GM18873 (cell line): ENCODE results near the gene BICRA.
"Not testable (repeated sequence)": the region's sequence is repeated elsewhere in the genome, so short reads cannot be mapped to it uniquely, and the experiment has no call there.

ENCODE experiments used
- ATAC-seq: cut with Tn5 transposase; IDR thresholded peaks from one replicate; pipeline ENCODE4 v1.9.1; 2021; ENCODE audit warnings: mild to moderate bottlenecking, moderate library complexity, moderate number of reproducible peaks; ENCODE audit not compliant: unreplicated experiment, low FRiP score

The BICRA gene

DNA sequence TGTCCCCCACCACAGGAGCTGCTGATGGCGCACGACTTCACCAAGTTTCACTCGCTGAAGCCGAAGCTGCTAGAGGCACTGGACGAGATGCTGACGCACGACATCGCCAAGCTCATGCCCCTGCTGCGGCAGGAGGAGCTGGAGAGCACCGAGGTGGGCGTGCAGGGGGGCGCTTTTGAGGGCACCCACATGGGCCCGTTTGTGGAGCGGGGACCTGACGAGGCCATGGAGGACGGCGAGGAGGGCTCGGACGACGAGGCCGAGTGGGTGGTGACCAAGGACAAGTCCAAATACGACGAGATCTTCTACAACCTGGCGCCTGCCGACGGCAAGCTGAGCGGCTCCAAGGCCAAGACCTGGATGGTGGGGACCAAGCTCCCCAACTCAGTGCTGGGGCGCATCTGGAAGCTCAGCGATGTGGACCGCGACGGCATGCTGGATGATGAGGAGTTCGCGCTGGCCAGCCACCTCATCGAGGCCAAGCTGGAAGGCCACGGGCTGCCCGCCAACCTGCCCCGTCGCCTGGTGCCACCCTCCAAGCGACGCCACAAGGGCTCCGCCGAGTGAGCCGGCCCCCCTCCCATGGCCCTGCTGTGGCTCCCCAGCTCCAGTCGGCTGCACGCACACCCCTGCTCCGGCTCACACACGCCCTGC lies 132.1 kb downstream of the BICRA start:
- no peak for ATAC-seq

DNA sequence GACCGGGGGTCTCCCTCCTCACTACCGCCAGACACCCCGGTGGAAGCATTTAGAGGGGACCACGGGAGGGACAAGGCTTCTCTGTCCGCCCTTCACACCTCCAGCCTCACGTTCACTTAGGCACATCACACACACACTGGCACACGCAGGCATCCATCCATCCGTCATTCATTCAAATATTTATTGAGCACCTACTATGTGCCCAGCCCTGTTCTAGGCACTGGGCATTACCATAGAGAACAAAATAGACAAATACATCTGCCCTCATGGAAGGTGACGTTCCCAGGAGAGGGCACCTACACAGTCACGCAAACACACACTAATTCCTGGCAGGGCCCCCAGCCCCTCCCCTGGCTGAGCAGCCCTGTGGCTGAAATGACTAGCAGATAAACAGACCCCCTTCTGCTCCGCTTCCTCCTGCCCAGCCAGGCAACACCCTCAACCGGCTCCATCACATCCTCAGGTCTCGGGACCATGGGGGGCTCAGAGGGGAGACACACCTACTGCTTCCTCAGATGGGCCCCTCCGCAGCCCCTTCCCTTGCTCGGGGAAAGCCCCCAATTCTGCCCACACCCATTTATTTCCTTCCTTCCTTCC lies 132.7 kb downstream of the BICRA start:
- ATAC-seq = no peak

DNA sequence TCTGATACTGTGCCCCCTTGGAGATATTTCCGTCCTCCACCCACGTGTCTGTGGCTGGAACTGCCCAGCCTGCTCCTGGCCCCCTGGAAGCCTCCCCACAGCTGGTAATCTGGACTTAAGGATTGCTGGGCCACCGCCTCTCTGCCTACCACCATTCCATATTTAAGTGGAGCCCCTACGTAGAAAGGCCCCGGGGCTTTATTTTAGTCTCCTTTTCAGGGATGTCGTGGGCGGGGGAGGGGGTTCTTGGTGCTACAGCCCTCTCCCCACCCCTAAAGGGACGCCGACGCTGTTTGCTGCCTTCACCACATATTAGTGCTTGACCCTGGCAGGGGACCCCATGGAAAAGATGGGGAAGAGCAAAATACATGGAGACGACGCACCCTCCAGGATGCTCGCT lies 133.7 kb downstream of the BICRA start:
- ATAC-seq = no peak

DNA sequence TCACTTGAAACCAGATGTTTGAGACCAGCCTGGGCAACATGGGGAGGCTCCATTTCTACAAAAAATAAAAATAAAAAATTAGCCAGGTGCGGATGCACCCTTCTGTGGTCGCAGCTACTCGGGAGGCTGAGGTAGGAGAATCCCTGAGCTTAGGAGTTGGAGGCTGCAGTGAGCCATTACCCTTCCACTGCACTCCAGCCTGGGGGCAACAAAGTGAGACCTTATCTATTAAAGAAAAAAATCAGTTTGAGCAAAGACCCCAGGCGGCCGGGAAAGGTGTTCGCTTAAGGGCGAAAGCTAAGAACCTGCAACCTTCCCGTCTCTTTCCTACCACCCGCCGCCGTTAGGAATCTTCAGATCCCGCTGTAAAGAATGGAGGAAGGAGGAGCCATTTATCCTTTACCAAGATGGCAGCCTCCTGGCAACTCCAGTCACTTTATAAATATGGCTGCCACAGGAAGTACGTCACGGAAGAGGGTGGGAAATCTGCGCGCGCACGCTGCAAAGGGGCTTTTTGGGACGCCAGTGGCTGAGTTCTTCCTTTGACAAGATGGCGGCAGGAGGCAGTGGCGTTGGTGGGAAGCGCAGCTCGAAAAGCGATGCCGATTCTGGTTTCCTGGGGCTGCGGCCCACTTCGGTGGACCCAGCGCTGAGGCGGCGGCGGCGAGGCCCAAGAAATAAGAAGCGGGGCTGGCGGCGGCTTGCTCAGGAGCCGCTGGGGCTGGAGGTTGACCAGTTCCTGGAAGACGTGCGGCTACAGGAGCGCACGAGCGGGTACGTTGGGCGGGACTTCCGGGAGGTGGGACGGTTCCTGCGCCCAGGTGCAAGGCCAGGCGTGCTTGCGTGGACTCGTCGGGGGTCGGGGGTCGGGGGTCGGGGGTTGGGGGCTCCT lies 136.3 kb downstream of the BICRA start, which contains the start of gene NOP53:
NOP53 (plus strand) TSS at position 537 of the 892 bp plus-strand sequence; CDS start at position 551, 14 bp downstream.
- ATAC-seq = peak; percentile 50

DNA sequence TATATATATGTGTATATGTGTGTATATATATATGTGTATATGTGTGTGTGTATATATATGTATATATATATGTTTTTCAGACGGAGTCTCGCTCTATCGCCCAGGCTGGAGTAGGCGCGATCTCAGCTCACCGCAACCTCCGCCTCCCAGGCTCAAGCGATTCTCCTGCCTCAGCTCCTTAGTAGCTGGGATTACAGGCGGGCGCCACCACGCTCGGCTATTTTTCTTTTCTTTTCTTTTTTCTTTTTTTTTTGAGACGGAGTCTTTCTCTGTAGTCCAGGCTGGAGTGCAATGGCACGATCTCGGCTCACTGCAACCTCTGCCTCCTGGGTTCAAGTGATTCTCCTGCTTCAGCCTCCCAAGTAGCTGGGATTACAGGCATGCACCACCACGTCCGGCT lies 137.2 kb downstream of the BICRA start:
- ATAC-seq = not testable (repeated sequence)

DNA sequence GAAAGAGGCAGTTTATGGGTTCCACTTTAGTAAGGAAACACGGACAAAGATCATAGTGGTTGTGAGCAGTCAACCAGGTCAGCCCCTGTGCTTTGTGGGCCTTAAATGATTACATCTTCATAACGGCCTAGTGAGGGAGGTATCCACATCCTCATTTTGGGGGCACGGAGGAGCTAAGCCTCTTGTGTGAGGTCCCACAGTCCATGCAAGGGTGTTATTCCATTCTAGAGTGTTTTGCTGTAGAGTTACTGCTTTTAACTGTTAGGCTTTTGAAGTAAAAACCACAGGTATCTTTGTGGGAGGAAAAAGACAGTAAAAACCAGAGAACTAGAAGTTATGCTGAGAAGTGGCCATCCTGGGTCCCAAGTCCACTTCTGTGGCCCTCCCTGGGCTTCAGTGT lies 140.4 kb downstream of the BICRA start:
- no peak for ATAC-seq

DNA sequence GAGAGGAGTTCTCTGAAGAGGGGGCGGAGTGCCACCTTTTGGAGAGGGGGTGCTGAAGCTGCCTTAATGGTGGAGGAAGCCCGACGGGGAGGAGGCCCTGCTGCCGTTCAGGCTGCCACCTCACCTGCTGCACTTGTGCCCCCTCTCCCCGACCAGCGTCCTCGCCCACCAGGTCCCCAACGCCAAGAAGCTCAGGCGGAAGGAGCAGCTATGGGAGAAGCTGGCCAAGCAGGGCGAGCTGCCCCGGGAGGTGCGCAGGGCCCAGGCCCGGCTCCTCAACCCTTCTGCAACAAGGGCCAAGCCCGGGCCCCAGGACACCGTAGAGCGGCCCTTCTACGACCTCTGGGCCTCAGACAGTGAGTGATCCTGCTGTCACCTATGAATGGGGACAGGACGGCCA lies 141.8 kb downstream of the BICRA start:
- no peak for ATAC-seq

DNA sequence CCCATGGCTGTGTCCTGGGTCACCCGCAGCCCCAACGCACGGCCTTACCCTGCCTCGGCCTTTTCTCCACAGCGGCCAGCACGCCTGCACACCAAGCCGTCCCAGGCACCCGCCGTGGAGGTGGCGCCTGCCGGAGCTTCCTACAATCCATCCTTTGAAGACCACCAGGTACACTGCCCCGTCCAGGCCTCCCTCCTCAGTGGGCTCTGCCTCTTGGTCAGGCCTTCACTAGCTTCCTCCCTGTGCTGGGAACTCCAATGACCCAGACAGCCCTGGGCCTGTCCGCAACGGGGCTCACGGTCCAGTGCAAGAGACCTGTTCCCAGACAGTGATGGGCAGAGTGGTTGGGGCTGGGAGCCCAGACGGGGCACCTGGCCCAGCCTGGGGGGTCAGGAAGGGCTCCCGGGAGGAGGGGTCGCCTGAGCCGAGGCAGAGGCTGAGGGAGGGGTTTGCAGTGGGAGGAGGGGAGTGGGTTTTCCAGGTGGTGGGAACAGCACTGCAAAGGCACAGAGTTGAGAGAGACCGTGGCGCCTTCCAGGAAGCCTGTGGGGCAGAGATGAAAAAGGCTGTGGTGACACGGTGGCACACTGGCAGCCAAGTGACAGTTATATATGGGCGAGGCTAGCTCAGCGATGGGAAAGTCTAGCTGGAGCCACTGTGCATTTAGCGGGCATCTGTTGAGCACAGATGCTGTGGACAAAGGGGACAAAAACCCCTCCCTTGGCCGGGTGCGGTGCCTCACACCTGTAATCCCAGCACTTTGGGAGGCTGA lies 143.7 kb downstream of the BICRA start:
- ATAC-seq = no peak
